Endothelial cell of umbilical vein (primary cell): ENCODE results near the gene RABL6. TPM values are rescaled to one million over a fixed set of nuclear protein-coding genes. Genes with fewer than 3 reads are reported as not detected.
A peak's percentile ranks its signal among the peaks of the same experiment; 100 is the strongest.

Experiments used
- BruUV-seq: library from RNA; stranded (reverse); fragments of 400-500 nt; replicated peaks from 2 replicates; lab custom pipeline; 2021; lab: Mats Ljungman, UMichigan
- CTCF ChIA-PET: fragments of 300-600, 350-600 bp; sonication (Branson Sonifier 250); formaldehyde crosslinking; loops from one replicate; lab custom pipeline; 2021; ENCODE audit warnings: antibody characterized with exemption, inconsistent platforms; lab: Charles Lee
- POLR2A ChIA-PET: fragments of 300-600, 350-600 bp; sonication (Branson Sonifier 250); formaldehyde crosslinking; loops from one replicate; lab custom pipeline; 2021; ENCODE audit warnings: antibody characterized with exemption, inconsistent platforms; lab: Charles Lee
- DNase-seq: peaks from one replicate; pipeline ENCODE4 v3.0.0-alpha.2; 2011; ENCODE audit warnings: low read depth, low spot score
- FAIRE-seq: peaks from 2 replicates; lab custom pipeline; 2011; peaks lifted over from hg19 to GRCh38; lab: Jason Lieb, UNC
- H2AFZ ChIP-seq: 2 replicates; pipeline ENCODE4 v1.6.0; 2012; ENCODE audit warnings: low read depth, low read length, control low read depth, inconsistent platforms
- H3K27ac ChIP-seq: 2 replicates; pipeline ENCODE4 v1.5.1; 2011; ENCODE audit warnings: low read depth, mild to moderate bottlenecking, control low read depth, low read length, moderate library complexity; ENCODE audit not compliant: insufficient read depth
- H3K27me3 ChIP-seq, 2 experiments: 2 replicates each; pipeline versions ENCODE4 v1.6.0 to v1.6.1; 2011; ENCODE audit warnings: low read length in 2 of 2, mixed read lengths in 1 of 2; ENCODE audit not compliant: control insufficient read depth in 2 of 2, insufficient read depth in 2 of 2
- H3K36me3 ChIP-seq, 2 experiments: 2 replicates in 1 of 2; 3 replicates in 1 of 2; pipeline ENCODE4 v1.5.1; 2011; ENCODE audit warnings: low read length in 2 of 2, mild to moderate bottlenecking in 1 of 2, moderate library complexity in 1 of 2; ENCODE audit not compliant: control insufficient read depth in 2 of 2, insufficient read depth in 2 of 2; ENCODE audit errors: extremely low read depth in 1 of 2
- H3K4me1 ChIP-seq: 3 replicates; pipeline ENCODE4 v1.5.1; 2011; ENCODE audit warnings: mild to moderate bottlenecking, low read length; ENCODE audit not compliant: control insufficient read depth, insufficient read depth; ENCODE audit errors: extremely low read depth
- H3K4me2 ChIP-seq: 2 replicates; pipeline ENCODE4 v1.6.1; 2011; ENCODE audit warnings: low read length, control low read depth, mixed read lengths; ENCODE audit not compliant: insufficient read depth
- H3K4me3 ChIP-seq, 3 experiments: fragments of 200-600 bp in 1 of 3; sonication (generic), shearing (Covaris generic) in 1 of 3; replicated peaks in 1 of 3; 2 replicates each; pipeline ENCODE4 v1.5.1; 2011 to 2016; ENCODE audit warnings: control low read depth in 3 of 3, low read length in 3 of 3, mild to moderate bottlenecking in 2 of 3, inconsistent platforms in 1 of 3, low read depth in 1 of 3, moderate library complexity in 1 of 3; ENCODE audit not compliant: insufficient read depth in 1 of 3
- H3K79me2 ChIP-seq: 2 replicates; pipeline ENCODE4 v1.6.0; 2012; ENCODE audit warnings: low read length, inconsistent platforms; ENCODE audit not compliant: control insufficient read depth, insufficient read depth
- H3K9ac ChIP-seq: replicated peaks from 2 replicates; pipeline ENCODE3; 2011; ENCODE audit warnings: low read length, control low read depth; ENCODE audit not compliant: insufficient read depth; ENCODE audit errors: extremely low read depth
- H3K9me1 ChIP-seq: replicated peaks from 3 replicates; pipeline ENCODE4 v1.6.0; 2011; ENCODE audit warnings: mild to moderate bottlenecking, low read length; ENCODE audit not compliant: control insufficient read depth, insufficient read depth; ENCODE audit errors: extremely low read depth
- H3K9me3 ChIP-seq: replicated peaks from 2 replicates; pipeline ENCODE4 v1.5.1; 2012; ENCODE audit warnings: low read length, inconsistent platforms; ENCODE audit not compliant: control insufficient read depth, insufficient read depth
- H4K20me1 ChIP-seq: replicated peaks from 2 replicates; pipeline ENCODE3; 2011; ENCODE audit warnings: mild to moderate bottlenecking, low read length; ENCODE audit not compliant: control insufficient read depth, insufficient read depth; ENCODE audit errors: extremely low read depth
- CTCF ChIP-seq, 2 donors: IDR thresholded peaks; 1 replicate in 1 of 2; 2 replicates in 1 of 2; pipeline ENCODE4 v1.5.1; 2011; ENCODE audit warnings: low read length in 2 of 2, mild to moderate bottlenecking in 2 of 2, moderate library complexity in 2 of 2, control low read depth in 1 of 2, inconsistent platforms in 1 of 2, low read depth in 1 of 2; ENCODE audit not compliant: insufficient read depth in 1 of 2; ENCODE audit errors: extremely low read depth in 1 of 2
- JUN ChIP-seq: IDR thresholded peaks from 2 replicates; pipeline ENCODE4 v1.6.1; 2011; ENCODE audit warnings: borderline replicate concordance, low read depth; ENCODE audit not compliant: insufficient read length, insufficient read depth
- dilution Hi-C: fragments of 300-500 bp; cut with MboI; formaldehyde crosslinking; loops from one replicate; pipeline ENCODE4 v1.15.0; 2019; ENCODE audit warnings: low sequenced_read_pairs; ENCODE audit not compliant: extremely low pct_ligation_motif_present
- intact Hi-C: fragments of 100-400 bp; cut with micrococcal nuclease; formaldehyde crosslinking; loops from one replicate; pipeline ENCODE4 v1.10.0; 2022
- polyA plus RNA-seq, 4 experiments: library from polyadenylated mRNA; depleted of rRNA in 3 of 4; stranded (reverse) in 3 of 4; unstranded in 1 of 4; fragments of >200 nt; gene quantifications; 2 replicates each; pipeline versions ENCODE4 v1.2.1 to v1.2.3, GENCODE V29; 2011 to 2012; ENCODE audit warnings: missing spikeins in 1 of 4
- total RNA-seq: library from RNA; stranded (reverse); gene quantifications from 2 replicates; pipeline ENCODE4 v1.2.3, GENCODE V29; 2021

The RABL6 gene
- total and polyA plus RNA-seq, 2 donors (not counting 3 experiments of a cell fraction or from before 2014, with no cell fraction given), result 60.8 to 112 TPM

GRCh38 chr9:136791516-136792276, 16.1 kb upstream of the RABL6 start:
- peak overlapping the region; percentile 64 for H3K4me2 ChIP-seq
- no TSS peak for BruUV-seq
- H3K4me3 ChIP-seq, result peak overlapping the region; percentile 54 to 72 (median 59)
- peak overlapping the region; percentile 60 for H3K9ac ChIP-seq
- peaks cover 0 to 2% of the 10 kb centered on the region in 2 experiments for H3K36me3 ChIP-seq
- H3K27me3 ChIP-seq, result peaks cover 4 to 6% of the 10 kb centered on the region in 2 experiments
- intact Hi-C loops, result loop anchor here (1.0 to 5.0 kb wide), 4 partner anchors 56 to 244 kb away; partner anchors contain the start of genes PHPT1 and TRAF2
- DNase-seq (peak; percentile 26), FAIRE-seq (peak; percentile 56)
- peak; percentile 89 to 96 for TF ChIP-seq CTCF (IDR thresholded peaks at IDR 0.05; ENCODE audit: extremely low read depth in 1 of 2, insufficient read depth in 1 of 2, low read depth in 1 of 2, low read length in 2 of 2)
- no peak for TF ChIP-seq JUN
- H3K4me1 ChIP-seq, result peaks cover 7% of the 10 kb centered on the region
- H2AFZ ChIP-seq, result peak overlapping the region; percentile 73
- no peaks in the 10 kb centered on the region for H3K9me3 ChIP-seq
- ChIA-PET POLR2A (no interaction called here), CTCF (interaction anchor here (1.1 to 2.0 kb wide), 4 partner anchors 10 to 17 kb away, joined by 3 to 8 read pairs (median 5); partner anchors contain the start of gene RABL6)
- dilution Hi-C loops, result no loop called here
- H3K27ac ChIP-seq, result peak overlapping the region; percentile 31
- no peaks in the 10 kb centered on the region for H3K9me1 ChIP-seq
- no peaks in the 10 kb centered on the region for H4K20me1 ChIP-seq
- peaks cover 1% of the 10 kb centered on the region for H3K79me2 ChIP-seq
